GM19438 (cell line): Measurements from ENCODE around the gene HOXD3.
A peak's percentile ranks its signal among the peaks of the same experiment; 100 is the strongest.

Experiments used
- ATAC-seq: cut with Tn5 transposase; IDR thresholded peaks from one replicate; pipeline ENCODE4 v1.9.1; 2021; ENCODE audit warnings: low read depth; ENCODE audit not compliant: unreplicated experiment

Gene HOXD3

DNA sequence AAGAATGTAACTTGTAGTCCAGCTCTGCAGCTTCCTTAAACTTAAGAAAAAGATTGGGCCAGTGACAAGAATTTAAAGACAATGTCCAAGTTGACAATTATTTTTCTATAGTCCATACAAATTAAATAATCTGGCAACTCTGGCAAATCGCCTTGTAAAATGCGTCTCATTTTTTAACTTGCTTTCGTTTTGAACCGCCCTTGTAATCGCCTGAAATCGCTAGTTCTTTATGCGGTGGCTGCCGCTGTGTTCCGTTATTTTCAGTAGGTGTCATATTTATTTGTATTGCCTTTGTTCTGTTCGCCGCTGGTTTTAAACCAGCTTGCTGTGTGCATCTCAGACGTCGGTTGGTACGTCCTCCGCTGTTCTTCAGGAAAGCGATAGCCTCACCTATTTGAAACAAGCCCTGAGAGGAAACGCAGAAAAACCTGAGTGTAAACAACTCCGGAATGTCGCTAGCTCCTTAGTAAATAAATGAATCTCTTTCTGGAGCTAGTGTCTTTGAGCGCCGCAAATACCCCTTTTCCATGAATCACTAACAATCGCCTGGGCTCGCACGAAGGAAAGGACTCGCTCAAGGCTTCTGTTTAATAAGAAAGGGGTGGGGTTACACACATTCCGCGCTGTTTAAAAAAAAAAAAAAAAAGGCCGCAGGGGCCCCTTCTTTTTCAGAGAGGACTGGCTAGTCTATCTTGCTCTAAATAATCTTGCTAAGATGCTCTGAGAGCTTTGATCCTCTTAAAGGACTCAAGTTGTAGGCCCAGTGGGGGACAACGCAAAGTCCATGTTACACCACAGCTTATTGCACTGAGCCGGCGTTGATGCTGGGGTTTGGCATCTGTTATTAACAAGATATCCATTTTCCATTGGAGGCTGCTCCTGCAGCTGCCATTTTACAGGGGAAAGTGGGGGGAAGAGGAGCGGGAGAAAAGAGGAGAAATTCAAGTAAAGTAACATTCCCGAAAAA, 24.6 kb upstream of the HOXD3 start:
- ATAC-seq = no peak

DNA sequence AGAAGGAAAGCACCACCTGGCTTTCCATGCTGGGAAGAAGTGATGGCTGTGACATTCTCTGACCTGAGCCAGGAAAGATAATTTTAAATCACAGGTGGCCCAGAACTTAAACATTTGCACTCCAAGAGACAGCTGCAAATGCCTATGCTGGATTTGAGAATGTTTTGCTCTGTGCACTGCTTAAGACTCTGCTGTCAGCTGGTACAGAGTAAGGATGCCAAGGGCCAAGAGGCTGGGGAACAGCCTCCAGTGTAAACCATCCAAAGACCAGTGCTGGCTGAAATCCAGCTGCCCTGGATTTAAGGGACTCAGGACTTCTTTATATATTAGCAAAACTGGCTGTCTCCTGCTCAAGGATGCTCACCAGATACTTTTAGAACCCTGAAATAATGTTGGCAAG, 23.7 kb upstream of the HOXD3 start:
- no peak for ATAC-seq

DNA sequence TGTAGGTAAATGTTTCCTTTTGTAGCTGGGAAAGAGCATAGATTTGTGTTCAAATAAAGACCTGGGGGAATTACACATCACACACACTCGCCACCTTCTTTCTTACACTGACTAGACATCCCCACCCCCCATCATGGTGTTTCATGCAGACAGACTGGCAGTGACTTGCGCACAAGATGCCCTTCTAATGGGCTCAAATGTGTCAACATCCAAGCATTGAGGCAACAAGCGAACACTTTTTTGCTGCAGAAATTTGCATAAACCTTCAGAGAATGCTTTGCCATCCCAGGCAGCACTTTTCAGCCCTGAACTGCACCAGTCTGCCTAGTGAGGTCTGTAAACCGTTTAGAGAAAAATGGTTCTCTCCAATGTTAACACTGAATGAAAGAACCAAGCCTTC, 23.1 kb upstream of the HOXD3 start:
- no peak for ATAC-seq

DNA sequence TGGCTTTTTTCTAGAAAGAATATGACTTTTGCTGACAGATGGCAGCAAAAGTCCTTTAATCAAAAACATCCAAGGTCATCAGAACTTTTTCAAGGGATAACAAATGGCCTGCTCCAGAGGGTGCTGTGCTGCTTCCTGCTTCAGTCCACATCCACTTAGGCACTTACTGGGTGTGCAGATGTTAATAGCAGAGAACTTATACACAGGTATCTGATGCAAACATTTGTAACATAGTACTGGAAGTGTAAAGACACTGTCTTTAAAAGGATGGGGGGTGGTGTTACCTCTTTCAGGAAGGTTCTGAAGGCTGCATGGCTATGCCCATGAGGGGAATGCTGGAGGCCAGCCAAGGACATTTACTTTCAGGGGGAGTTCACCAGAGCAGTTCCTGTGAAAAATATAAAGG, 22.1 kb upstream of the HOXD3 start:
- ATAC-seq = no peak

DNA sequence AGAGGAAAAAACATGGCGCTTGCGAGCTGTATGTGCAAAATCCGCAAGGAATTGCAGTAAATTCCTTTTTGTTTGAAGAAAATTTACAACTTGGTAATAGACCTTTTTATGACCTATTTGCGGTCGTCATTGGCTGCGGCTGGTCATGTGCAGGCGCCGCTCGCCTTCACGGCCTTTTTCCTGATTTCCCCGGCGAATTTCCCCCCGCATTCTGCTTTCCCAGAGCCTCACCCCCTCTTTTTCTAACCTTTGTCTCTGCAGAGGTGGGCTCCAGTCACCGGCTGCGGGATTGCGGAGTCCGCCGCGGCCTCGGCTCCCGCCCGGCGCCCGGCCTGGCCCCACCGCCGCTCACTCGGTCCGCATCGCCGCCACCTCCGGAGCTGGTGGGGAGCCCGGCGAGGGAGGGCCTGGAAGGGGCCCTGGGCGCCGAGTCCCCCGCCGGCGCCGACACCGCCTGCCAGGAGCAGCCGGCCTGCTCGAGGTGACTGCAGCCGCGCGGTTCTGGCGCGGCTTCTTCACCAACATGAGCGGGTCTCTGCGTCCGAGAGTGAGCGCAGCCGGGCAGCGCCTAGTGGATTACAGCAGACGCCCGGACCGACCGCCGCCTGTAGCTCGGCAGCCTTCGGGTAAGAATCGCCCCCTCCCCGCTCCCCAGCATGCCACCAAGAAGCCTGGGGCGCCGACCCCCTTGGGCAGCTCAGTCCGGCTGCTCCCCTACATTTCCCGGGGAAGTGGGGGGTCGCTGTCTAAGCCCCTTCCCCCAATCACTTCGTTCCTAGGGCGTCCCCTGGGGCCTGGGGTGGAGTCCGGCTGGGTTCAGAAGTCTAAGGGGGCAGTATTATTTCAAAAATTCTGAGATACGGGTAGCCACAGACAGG, 20.5 kb upstream of the HOXD3 start:
- no peak for ATAC-seq

DNA sequence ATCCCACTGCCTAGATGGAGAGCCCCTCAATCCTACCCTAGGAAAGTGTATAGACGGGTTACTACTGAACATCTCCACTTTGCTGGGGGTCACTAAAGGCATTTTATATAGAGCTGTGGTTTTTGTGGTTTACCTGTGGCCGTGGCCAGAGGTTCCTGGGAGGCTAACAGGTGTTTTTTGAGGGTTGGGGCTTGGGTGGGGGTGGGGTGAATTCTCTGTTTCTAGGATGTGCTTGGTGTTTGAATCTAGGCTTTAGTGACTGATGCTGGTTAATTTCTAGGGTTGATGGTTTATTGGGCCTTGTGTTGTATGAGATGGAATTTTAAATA, 19.9 kb upstream of the HOXD3 start:
- ATAC-seq = no peak

DNA sequence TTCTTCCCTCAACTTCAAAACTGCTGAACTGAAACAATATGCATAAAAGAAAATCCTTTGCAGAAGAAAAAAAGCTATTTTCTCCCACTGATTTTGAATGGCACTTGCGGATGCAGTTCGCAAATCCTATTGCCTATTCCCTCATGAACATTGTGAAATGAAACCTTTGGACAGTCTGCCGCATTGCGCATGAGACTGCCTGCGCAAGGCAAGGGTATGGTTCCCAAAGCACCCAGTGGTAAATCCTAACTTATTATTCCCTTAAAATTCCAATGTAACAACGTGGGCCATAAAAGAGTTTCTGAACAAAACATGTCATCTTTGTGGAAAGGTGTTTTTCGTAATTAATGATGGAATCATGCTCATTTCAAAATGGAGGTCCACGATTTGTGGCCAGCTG, 19.2 kb upstream of the HOXD3 start:
- ATAC-seq = no peak

DNA sequence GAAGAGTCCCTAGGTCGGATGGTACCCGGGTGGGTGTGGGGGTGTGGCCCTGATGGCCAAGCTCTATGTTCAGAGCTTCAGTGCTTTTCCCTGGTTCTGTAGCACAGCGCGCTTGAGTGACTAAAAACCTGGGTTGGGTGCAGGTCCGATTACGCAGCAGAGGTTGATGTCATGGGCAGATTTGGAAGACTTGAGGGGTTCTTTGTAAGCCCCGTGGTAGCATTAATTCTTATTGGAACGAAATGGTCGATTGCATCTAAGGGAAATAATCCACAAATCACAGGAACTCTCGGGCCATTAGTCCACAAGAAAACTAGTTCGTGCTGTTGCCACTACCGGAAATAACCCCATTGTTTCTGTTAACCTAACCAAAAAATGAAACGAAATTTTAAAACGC, 18.6 kb upstream of the HOXD3 start:
- no peak for ATAC-seq

DNA sequence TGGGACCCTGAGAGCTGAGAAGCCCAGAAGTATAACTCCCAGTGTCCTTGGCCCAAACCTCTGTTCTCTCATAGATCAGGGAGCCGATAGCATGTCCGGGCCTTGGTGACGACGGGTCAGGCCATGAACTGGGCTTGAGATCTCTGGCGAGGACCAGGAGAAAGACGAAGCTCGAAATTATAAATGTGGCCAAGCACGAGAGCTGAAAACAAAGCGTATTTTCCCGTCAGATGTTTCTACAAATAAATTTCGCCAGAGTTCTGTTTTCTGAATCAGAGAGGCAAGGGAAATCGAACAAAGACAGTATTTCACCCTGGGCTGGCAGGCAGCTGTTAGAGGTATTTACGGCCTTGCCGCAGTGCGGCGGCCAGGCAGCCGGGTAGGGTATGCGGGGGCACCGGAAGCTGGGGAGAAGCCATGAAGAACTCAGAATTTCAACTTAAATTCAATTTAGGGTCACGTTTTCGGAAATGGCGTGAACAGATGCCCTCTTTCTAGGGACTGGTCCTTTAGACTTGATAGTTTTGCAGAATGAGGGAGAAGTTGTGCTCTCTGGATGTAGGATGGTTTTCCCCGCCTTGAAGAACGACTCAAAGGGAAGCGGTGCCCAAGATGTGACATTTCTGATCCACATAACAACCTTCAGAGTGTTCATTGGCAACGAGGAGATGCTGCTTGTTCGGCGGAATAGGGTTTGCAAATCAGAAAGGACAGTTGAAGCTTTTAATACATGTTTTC, 18.0 kb upstream of the HOXD3 start:
- ATAC-seq = no peak

DNA sequence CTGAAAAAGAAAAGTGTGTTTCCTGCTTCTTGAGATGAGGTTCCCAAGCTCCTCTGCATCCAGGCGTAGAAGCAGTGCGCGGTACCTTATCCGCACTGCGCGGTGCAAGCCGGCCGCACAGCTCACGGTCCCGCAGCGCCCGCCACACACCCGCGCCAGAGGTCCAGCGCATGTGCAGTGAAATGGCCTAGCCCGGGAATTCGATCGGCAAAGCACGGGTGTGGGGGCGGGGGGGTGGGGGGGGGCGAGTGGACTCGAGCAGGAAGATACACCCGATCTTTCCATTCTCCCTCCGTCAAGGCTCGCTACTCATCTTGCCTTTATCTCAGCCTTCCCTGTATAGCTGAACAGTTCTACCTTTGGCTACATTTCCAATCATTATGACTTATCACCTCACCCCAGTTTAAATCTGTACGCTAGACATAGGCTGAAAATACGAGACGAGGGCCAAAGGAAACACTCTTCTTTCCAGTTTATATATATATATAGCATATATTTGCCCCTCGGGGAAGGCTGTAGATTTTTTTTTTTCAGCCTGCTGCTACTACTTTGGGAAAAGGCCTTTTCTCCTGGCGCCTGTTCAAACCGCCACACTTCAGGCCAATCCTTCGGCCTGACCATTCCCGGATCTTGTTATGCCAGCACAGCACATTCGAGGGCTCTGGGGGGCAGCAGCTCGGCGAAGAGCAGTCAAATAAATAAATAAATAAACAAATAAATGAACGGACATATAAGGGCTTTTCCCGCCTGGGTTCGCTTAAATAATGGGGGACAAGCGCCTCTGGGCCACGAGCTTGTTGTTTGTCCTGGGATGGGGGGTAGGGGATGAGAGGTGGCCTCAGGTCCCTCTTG, 17.2 kb upstream of the HOXD3 start:
- ATAC-seq = no peak

DNA sequence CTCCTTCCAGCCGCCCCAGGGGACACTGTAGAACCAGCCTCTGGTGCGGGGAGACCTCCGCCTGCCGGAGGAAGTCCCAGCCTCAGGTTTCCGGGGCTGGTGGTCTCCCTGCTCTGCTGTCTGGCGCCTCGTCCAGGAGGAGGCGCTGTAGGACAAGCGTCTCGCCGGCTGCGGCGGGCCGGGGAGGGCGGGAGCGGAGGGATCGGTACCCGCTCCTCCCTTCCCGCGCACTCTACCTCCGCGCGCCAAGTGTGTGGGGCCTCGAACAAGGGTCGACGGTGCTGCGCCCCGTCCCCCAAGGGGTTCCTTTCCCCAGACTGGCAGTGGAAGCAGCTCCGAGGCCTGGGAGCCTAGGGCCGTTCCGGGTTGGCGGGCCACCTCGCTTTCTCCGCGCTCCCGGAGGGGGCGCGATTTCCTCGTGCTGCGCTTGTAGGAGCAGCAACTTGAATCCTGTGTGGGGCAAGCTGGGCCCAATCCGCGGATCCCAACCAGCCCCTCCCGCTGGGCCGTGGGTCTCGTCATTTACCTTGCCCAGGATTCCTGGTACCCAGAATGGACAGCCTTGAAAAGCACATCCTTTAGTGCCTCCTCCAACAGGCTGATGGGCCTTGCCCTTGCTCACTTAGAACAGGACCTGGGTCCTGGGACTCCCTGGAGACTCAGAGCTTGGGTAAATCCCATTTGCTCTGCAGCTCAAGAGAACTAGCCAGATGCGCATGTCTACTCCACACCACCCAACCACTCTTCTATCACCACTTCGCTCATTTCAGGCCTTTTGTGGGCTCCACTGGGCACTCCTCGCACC, 16.4 kb upstream of the HOXD3 start:
- ATAC-seq = peak; percentile 85

DNA sequence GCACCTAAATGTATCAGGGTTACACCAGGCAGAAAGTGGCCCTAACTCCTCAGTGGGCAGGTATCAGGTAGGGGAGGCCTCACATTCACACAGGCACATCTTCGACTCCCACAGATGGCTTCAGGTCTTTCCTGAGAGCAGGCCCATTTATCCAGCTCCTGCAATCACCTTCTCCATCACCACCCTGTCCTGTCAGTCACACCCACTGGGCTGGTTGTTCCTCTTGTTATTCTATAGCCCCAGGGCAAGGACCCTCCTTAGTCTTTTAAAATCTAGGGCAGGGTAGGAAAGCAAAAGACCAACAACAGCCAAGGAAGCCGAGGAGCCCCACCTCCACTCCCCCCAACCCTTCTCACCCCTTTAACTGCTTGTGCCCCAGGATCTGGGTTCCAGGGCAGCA, 14.8 kb upstream of the HOXD3 start:
- ATAC-seq = no peak

DNA sequence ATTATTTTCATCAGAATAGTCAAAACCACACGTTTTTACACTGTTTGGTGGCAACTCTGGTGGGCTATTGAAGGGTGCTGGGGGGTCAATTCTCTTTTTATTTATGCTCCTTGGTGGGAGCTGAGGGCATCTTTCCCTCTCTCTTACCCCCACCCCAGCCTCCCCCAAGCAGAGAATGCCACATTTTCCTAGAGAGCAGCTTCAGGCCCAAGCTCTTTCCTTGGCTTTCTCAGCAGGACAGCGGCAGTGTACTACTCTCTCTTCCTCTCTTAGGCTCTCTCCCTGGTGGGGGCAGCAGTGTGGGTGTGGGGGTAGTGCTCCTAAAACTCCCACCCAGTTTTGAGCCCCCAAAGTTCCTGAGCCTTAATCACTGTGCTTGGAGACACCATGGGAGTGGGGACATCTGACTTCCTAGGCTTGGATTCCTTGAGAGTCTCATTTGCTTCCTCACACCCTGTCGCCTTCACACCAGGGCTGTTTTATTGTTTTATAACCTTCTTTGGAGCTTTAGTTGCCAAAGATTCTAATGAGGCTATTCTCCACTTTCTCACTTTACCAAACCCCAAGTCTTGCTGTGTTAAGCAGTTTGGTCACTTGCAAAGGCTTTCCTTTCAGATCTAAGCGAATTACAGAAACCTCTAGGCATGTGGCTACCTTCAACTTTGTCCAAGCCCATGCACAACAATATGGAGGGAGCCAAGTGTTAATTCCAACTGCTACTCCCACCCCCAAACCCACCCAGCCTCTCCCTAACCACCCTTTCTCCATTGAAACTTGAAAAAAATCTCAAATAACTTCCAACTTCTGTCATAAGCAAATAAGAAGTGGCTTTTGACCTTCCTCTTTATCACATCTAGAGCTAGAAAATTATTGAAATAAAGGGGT, 11.8 kb upstream of the HOXD3 start:
- ATAC-seq = no peak

DNA sequence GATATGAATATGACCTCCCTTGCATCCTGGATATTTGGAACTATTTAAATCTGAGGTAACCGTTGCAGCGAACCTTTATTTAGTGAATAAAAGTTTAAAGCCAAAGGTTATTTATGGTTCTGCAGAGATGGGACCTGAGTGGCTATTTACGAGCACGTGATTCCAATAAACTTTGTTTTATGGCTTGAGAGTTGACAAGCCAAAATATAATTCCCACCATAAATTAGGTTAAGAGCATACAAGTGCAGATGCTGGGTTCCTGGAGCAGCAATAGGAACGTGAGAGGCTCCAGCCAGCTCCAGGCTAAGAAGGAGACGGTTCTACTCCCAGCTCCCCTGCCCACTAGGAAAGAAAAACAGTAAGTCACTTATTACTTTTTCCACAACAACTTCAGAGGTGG, 11.0 kb upstream of the HOXD3 start:
- ATAC-seq = no peak

DNA sequence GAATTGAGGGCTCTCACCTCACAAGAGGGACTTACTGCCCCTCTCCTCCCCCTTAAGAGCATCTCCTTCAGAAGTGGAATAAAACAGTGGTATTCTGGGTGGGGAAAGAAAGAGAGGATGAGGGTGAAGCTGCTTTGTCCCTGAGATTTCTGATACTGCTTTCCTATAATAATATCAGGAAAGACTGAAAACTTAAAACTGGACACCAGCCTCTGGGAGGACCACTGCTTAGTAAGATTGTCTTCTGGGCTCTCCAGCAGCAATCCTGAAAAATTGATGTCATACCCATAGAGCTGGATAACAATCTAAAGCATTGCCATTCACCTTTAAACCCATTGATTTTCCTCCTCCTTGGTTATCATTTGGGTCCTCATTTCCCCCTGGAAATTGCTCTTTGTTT, 10.5 kb upstream of the HOXD3 start:
- ATAC-seq = no peak

DNA sequence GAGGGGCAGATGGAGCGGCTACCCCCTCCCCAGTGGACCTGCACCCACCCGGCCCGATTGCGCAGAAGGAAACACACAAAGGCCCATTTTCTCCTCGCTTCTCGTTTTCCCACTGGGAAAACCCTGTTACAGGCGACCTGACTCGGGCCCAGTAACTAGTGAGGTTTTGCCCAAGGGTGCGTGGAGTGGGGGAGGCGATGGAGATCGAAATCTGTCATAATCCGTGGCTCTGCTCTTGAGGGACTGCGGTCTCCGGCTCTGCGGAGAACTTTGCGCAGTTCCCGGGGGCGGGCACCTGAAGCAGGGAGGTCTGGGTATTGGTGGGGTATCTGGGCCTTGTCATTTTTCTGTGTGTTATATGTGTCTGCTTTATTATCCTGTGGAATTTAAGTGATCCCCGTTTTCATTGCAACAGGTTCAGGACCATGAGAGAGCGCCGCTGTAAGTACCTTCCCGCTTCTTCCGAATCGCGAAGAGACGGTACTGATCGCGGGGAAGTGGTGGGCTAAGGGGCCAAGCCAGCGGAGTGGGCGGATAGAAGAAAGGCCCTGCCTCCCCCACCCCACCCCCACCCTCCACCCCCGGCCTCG, 9.8 kb upstream of the HOXD3 start:
- ATAC-seq = no peak

DNA sequence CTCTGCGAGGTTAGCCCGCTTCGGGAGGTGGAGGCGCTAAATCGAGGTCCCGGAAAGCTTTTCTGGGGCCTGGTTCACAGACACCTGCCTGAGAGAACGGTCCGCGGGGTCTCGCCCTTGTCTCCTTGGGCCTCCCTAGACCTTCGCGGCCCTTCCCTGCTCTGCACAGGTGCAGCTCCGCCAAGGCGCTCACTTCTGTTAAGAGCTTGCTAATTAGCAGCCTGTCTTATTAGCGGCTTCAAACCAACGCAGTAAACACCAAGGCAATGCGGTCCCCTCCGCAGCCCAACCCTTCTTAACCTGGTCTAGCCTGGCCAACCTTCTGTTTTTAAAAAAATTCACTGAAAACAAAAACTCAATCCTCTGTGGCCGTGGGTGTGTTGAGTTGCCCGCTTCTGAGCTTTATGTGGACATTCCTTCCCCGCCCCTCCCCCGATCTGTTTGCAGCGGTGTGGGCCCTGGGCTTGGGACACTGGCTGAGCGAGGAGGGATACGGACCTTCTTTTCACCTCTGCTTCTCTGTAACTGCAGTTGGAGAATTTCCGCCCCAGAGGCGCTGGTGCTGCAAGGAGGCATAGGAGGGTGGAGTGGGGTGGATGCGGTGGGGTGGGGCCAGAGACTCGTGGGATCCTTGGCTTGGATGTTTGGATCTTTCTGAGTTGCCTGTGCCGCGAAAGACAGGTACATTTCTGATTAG, 9.2 kb upstream of the HOXD3 start:
- ATAC-seq = no peak
